Adrenal gland (tissue), 12 donors: Measurements from ENCODE around the gene DUSP2. TPM values are rescaled to one million over a fixed set of nuclear protein-coding genes. Genes with fewer than 3 reads are reported as not detected.

Source experiments
- DNase-seq, 7 donors: peaks; one replicate each; pipeline ENCODE4 v3.0.0-alpha.2; 2019 to 2020
- H3K27ac ChIP-seq, 5 donors: fragments of 200-600 bp; sonication (generic) in 4 of 5; 1 replicate in 3 of 5; 2 replicates in 2 of 5; pipeline versions ENCODE4 v1.5.1 to v1.8.0; 2016 to 2020; ENCODE audit warnings: mild to moderate bottlenecking in 1 of 5
- H3K27me3 ChIP-seq: fragments of 200-600 bp; 2 replicates; pipeline ENCODE4 v1.8.0; 2021
- H3K36me3 ChIP-seq, 2 donors: fragments of 200-600 bp; replicated peaks in 1 of 2; 1 replicate in 1 of 2; 2 replicates in 1 of 2; pipeline versions ENCODE4 v1.5.1 to v1.8.0; 2018 to 2022
- H3K4me1 ChIP-seq, 2 donors: fragments of 200-600 bp; replicated peaks in 1 of 2; 1 replicate in 1 of 2; 2 replicates in 1 of 2; pipeline versions ENCODE4 v1.5.1 to v1.8.0; 2018 to 2021
- H3K4me3 ChIP-seq, 4 donors: fragments of 200-600 bp; sonication (generic) in 3 of 4; one replicate each; pipeline ENCODE4 v1.5.1; 2016 to 2018
- H3K9me3 ChIP-seq, 3 donors: fragments of 200-600 bp; sonication (generic) in 1 of 3; replicated peaks in 1 of 3; 1 replicate in 2 of 3; 2 replicates in 1 of 3; pipeline versions ENCODE4 v1.5.1 to v1.8.0; 2016 to 2021
- CTCF ChIP-seq, 6 experiments: fragments of 450-650 bp in 4 of 6; fragments of 200-600 bp in 2 of 6; sonication (generic) in 1 of 6; IDR thresholded peaks; 1 replicate in 5 of 6; 2 replicates in 1 of 6; pipeline versions ENCODE4 v1.5.1 to v1.8.0; 2016 to 2021; ENCODE audit warnings: antibody characterized with exemption in 6 of 6, mild to moderate bottlenecking in 2 of 6, moderate library complexity in 1 of 6
- POLR2A ChIP-seq, 2 donors: fragments of 450-650 bp; IDR thresholded peaks; one replicate each; pipeline ENCODE4 v1.6.1; 2017; ENCODE audit warnings: antibody characterized with exemption in 2 of 2, mild to moderate bottlenecking in 2 of 2, moderate library complexity in 1 of 2
- WGBS, 4 donors: extraction: QIAGEN DNeasy Blood & Tissue Kit in 2 of 4; methylation state at CpG; one replicate each; pipeline versions ENCODE4 v1.1.5 to v1.1.7; 2013 to 2017; 5-methylcytosine and 5-hydroxymethylcytosine counted together
- intact Hi-C, 2 donors: fragments of 100-400 bp; cut with DNase I; formaldehyde crosslinking; loops; one replicate each; pipeline versions ENCODE4 v1.14.1 to v1.15.0; 2022 to 2023
- polyA plus RNA-seq, 3 donors: library from polyadenylated mRNA; stranded (reverse); fragments of 200-250 nt in 2 of 3; fragments of 350-450 nt in 1 of 3; fragmentation: Illumina TruSeq in 1 of 3; extraction: RNeasy Lipid Tissue Mini Kit (QIAGEN cat#74804) in 1 of 3; gene quantifications; one replicate each; pipeline ENCODE4 v1.2.3, GENCODE V29; 2013 to 2014
- total RNA-seq, 9 donors: library from RNA; depleted of rRNA in 4 of 9; stranded (reverse); fragments of >200 nt in 4 of 9; fragments of 120-200 nt in 1 of 9; fragmentation: NEBNext Ultra II Directional in 1 of 9; extraction: Animal tissue kit (Norgen Biotek cat#: 25700) in 1 of 9; gene quantifications; one replicate each; pipeline versions ENCODE4 v1.1.0 to v1.2.4, GENCODE V29; 2013 to 2023
- donor health status: healthy with polysubstance abuse.
- donor health status: Bipolar disorder and iron deficiency.
- donor health status: DM: yes; HTN: yes; CAD: no.
- donor health status: DM: no; HTN: no; CAD: no.
- donor health status: DM: no; HTN: no; CAD: no.
- donor health status: DM: yes; HTN: yes; CAD: no.

The DUSP2 gene
- total and polyA plus RNA-seq, 12 donors, result 0.48 to 4.7 (median 1.9) TPM

DNA sequence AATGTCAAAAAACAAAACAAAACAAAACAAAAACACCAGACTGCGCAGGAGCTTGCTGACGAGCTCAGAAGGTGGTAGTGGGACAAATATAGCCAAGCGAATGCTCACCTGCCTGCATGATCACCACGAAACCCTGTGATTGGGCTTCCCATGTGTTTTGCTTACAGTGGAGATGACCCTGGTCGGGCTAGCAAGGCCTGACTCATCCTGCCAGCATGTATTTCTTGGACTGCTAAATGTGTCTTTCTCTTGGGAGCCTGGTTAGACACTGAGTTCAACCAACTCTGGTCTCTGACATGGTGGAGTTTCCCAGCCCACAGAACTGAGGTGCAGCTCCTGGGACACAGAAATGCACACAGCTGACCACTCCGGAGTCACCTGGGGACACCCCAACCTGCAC lies 30.7 kb upstream of the DUSP2 start:
- peak; percentile 47 to 79 (median 69) for DNase-seq

DNA sequence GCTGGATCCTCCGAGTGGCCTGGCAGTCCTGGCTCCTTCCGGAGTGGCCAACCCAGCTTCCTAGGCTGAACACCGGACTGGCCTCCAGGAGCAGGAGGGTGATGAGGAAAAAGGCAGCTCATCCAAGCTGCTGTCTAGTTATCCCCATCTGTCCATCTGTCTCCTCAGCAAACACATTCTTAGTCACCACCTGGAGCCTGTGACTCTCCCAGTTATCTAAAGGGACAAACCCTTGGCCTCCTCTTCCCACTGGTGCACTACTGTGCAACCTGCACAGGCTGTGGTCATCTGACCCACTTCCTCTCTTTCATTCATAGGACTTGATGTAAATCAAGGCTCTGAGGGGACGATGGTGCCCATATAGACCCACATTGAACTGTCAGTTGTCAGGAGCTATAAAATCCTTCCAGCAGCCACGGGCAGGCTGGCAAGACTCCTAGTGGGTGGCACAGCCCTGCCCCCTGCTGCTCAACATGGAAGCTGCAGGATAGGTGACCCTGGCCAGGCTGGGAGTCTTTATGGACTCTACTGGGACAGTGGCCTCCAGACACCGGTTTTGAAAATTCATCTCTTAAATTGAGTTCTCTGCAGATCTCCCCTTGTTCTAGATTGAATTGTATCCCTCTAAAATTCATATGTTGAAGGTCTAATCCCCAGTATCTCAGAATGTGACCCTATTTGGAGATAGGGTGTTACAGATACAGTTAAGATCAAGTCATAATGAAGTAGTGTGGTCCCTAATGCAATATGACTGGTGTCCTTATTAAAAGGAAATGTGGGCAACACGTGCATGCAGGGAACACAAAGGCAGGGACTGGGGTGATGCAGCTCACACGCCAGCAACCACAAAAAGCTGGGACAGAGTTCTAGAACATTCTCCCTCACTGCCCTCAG lies 29.3 kb upstream of the DUSP2 start:
- 21 to 53% (median 46%) methylated on average over 5 to 8 of the region's 8 CpGs for WGBS, 4 donors
- no peak for TF ChIP-seq POLR2A (IDR thresholded peaks at IDR 0.05)
- peak; percentile 69 to 93 (median 88) for TF ChIP-seq CTCF (IDR thresholded peaks at IDR 0.05)
- no peaks in the 10 kb centered on the region for H3K27me3 ChIP-seq
- H3K36me3 ChIP-seq, result no peaks in the 10 kb centered on the region
- DNase-seq, result peak; percentile 72 to 91 (median 85)
- no peak overlapping the region for H3K27ac ChIP-seq
- H3K9me3 ChIP-seq, result peaks cover 0 to 3% (median 0%) of the 10 kb centered on the region in 3 donors
- peaks cover 0 to 8% of the 10 kb centered on the region in 2 donors for H3K4me1 ChIP-seq
- intact Hi-C loops, result loop anchor here (2.0 to 10.0 kb wide), 3 partner anchors 34 to 150 kb away; partner anchors contain the start of gene ASTL (in 1 of the 2)
- no peak overlapping the region for H3K4me3 ChIP-seq

More for the DNA sequence above, 30.7 kb upstream of the DUSP2 start:
- Histone ChIP-seq H3K4me1 (peaks cover 0 to 8% of the 10 kb centered on the region in 2 donors), H3K4me3 (no peak overlapping the region), H3K27me3 (no peaks in the 10 kb centered on the region), H3K36me3 (no peaks in the 10 kb centered on the region), H3K9me3 (no peaks in the 10 kb centered on the region), H3K27ac (no peak overlapping the region)
- no peak for TF ChIP-seq POLR2A (IDR thresholded peaks at IDR 0.05)
- no peak for TF ChIP-seq CTCF (IDR thresholded peaks at IDR 0.05)
- 46 to 61% (median 54%) methylated on average over 6 of the region's 6 CpGs for WGBS, 4 donors
- intact Hi-C loops, result loop anchor here (2.0 to 10.0 kb wide), 3 partner anchors 35 to 151 kb away; partner anchors contain the start of gene ASTL (in 1 of the 2)

DNA sequence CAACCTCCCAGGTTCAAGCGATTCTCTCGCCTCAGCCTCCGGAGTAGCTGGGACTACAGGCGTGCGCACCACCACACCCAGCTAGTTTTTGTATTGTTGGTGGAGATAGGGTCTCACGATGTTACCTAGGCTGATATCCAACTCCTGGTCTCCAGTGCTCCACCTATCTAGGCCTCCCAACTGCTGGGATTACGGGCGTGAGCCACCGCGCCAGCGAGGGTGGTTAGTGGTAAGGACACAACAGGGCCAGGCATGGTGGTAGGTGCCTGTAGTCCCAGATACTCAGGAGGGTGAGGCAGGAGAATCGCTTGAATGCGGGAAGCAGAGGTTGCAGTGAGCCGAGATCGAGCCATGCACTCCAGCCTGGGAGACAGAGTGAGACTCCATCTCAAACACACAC lies 26.6 kb upstream of the DUSP2 start:
- Histone ChIP-seq H3K27ac (no peak overlapping the region), H3K36me3 (no peaks in the 10 kb centered on the region), H3K4me3 (no peak overlapping the region), H3K27me3 (no peaks in the 10 kb centered on the region), H3K9me3 (peaks cover 0 to 3% (median 0%) of the 10 kb centered on the region in 3 donors), H3K4me1 (peaks cover 0 to 8% of the 10 kb centered on the region in 2 donors)
- 88 to 96% (median 94%) methylated on average over 15 of the region's 15 CpGs for WGBS, 4 donors
- TF ChIP-seq POLR2A (IDR thresholded peaks at IDR 0.05), result no peak
- no peak for TF ChIP-seq CTCF (IDR thresholded peaks at IDR 0.05)
- no peak for DNase-seq
- intact Hi-C loops, result loop anchor here in 1 of 2 donors (10.0 kb wide), 1 partner anchor 147 kb away; no protein-coding TSS in a partner anchor

GRCh38 chr2:96170626-96171025 lies 25.4 kb upstream of the DUSP2 start:
- 89 to 98% (median 96%) methylated on average over 3 of the region's 3 CpGs for WGBS, 4 donors

More at GRCh38 chr2:96170626-96171025, 25.4 kb upstream of the DUSP2 start:
- H3K4me1 ChIP-seq, result no peaks in the 10 kb centered on the region
- H3K36me3 ChIP-seq, result no peaks in the 10 kb centered on the region
- no peak overlapping the region for H3K27ac ChIP-seq
- intact Hi-C loops, result loop anchor here in 1 of 2 donors (10.0 kb wide), 1 partner anchor 146 kb away; no protein-coding TSS in a partner anchor
- H3K4me3 ChIP-seq, result no peak overlapping the region
- no peaks in the 10 kb centered on the region for H3K27me3 ChIP-seq
- no peak for TF ChIP-seq POLR2A (IDR thresholded peaks at IDR 0.05)
- TF ChIP-seq CTCF (IDR thresholded peaks at IDR 0.05), result no peak
- H3K9me3 ChIP-seq, result peaks cover 0 to 3% (median 0%) of the 10 kb centered on the region in 3 donors
- no peak for DNase-seq
